NT2/D1 (cell line): ENCODE data around the gene FOXS1.

ENCODE experiments used
- DNase-seq: peaks from one replicate; pipeline ENCODE4 v3.0.0-alpha.2; 2011; ENCODE audit warnings: low read depth, low spot score
- H3K27me3 ChIP-seq: 2 replicates; pipeline ENCODE4 v1.6.0; 2011; ENCODE audit warnings: mild to moderate bottlenecking; ENCODE audit not compliant: insufficient read length, insufficient read depth
- H3K36me3 ChIP-seq: 2 replicates; pipeline ENCODE4 v1.6.1; 2011; ENCODE audit warnings: mild to moderate bottlenecking, low read length, mixed read lengths; ENCODE audit not compliant: insufficient read depth, insufficient read length
- H3K4me1 ChIP-seq: 2 replicates; pipeline ENCODE4 v1.5.1; 2011; ENCODE audit not compliant: insufficient read depth, insufficient read length
- H3K4me3 ChIP-seq: 2 replicates; pipeline ENCODE4 v1.5.1; 2011; ENCODE audit warnings: low read depth; ENCODE audit not compliant: insufficient read length
- H3K9ac ChIP-seq: 2 replicates; pipeline ENCODE4 v1.6.0; 2011; ENCODE audit warnings: low read depth; ENCODE audit not compliant: insufficient read length
- H3K9me3 ChIP-seq: 2 replicates; pipeline ENCODE4 v1.5.1; 2011; ENCODE audit warnings: mild to moderate bottlenecking, low read length; ENCODE audit not compliant: insufficient read depth
- SUZ12 ChIP-seq: IDR thresholded peaks from 2 replicates; pipeline ENCODE4 v1.6.1; 2011; ENCODE audit not compliant: insufficient read length, insufficient read depth; ENCODE audit errors: extremely low read depth
- YY1 ChIP-seq: IDR thresholded peaks from 2 replicates; pipeline ENCODE4 v1.6.1; 2011; ENCODE audit not compliant: insufficient read length, insufficient read depth
- ZNF274 ChIP-seq: IDR thresholded peaks from 2 replicates; pipeline ENCODE4 v1.6.1; 2011; ENCODE audit warnings: mild to moderate bottlenecking, low read depth, low read length

The FOXS1 gene

GRCh38 chr20:31822421-31823330 is 22.7 kb downstream of the FOXS1 start:
- Histone ChIP-seq H3K27me3 (no peaks in the 10 kb centered on the region), H3K9ac (no peak overlapping the region), H3K36me3 (peaks cover 5% of the 10 kb centered on the region), H3K4me1 (peaks cover 15% of the 10 kb centered on the region), H3K9me3 (no peaks in the 10 kb centered on the region), H3K4me3 (no peak overlapping the region)
- no peak for DNase-seq
- TF ChIP-seq SUZ12: no peak
- TF ChIP-seq ZNF274: no peak
- no peak for TF ChIP-seq YY1

DNA sequence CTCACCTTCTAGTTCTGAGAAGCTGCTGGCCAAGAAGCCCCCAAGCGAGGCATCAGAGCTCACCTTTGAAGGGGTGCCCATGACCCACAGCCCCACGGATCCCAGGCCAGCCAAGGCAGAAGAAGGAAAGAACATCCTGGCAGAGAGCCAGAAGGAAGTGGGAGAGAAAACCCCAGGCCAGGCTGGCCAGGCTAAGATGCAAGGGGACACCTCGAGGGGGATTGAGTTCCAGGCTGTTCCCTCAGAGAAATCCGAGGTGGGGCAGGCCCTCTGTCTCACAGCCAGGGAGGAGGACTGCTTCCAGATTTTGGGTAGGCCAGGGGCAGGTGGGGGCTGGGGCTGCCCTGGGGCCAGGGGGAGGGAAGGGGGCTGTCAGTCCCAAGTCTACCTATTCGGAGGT is 24.0 kb downstream of the FOXS1 start:
- no peak overlapping the region for H3K4me3 ChIP-seq
- H3K4me1 ChIP-seq: peaks cover 15% of the 10 kb centered on the region
- H3K36me3 ChIP-seq: no peaks in the 10 kb centered on the region
- no peaks in the 10 kb centered on the region for H3K27me3 ChIP-seq
- TF ChIP-seq YY1 (no peak), ZNF274 (no peak), SUZ12 (no peak)
- no peak overlapping the region for H3K9ac ChIP-seq
- H3K9me3 ChIP-seq: no peaks in the 10 kb centered on the region
- no peak for DNase-seq

DNA sequence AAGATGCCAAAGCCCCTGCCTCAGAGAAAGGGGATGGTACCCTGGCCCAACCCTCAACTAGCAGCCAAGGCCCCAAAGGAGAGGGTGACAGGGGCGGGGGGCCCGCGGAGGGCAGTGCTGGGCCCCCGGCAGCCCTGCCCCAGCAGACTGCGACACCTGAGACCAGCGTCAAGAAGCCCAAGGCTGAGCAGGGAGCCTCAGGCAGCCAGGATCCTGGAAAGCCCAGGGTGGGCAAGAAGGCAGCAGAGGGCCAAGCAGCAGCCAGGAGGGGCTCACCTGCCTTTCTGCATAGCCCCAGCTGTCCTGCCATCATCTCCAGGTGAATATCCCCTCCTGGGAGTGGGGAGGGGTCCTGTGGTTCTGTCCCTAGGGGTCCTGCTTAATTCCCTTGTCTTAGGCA is 25.2 kb downstream of the FOXS1 start:
- no peak overlapping the region for H3K9ac ChIP-seq
- H3K27me3 ChIP-seq: no peaks in the 10 kb centered on the region
- no peaks in the 10 kb centered on the region for H3K36me3 ChIP-seq
- no peaks in the 10 kb centered on the region for H3K9me3 ChIP-seq
- no peak overlapping the region for H3K4me3 ChIP-seq
- H3K4me1 ChIP-seq: peaks cover 22% of the 10 kb centered on the region
- DNase-seq: no peak
- TF ChIP-seq SUZ12 (no peak), ZNF274 (no peak), YY1 (no peak)

DNA sequence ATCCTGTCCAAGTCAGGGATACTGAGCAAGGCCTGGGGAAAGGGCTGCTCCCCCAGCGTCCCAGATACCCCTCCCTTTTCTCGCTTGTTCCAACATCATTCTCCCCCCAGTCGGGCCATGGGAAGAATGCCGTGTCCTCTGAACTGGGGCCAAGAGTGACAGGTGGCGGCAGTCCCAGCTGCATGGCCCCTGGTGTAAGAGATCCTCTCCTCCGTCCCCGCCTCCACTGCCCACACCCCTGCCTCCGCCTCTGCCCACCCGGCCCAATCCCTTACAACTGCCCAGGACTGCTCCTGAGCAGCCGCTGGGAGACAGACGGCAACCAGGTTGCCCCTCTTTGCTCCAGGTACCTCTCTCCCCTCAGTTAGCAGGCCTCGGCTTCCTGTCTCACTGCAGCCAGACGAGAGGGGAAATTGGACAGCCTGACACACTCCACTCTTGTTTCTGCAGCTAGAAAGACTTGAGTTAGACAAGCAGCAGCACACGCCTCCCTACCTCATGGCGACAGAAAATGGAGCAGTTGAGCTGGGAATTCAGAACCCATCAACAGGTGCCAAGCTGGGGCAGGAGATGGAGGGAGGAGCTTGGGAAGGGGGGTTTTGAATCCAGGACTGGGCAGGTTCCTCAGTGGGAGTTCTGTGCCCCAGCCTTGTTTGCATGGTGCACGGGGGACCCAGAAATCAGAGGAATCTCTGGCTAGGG is 26.2 kb downstream of the FOXS1 start, which contains the start of gene MYLK2:
TSS of gene MYLK2 (plus strand) at position 274 of the 702 bp plus-strand sequence. CDS start at position 499, 225 bp downstream.
- TF ChIP-seq YY1 (no peak), ZNF274 (no peak), SUZ12 (no peak)
- Histone ChIP-seq H3K4me3 (no peak within 1 kb of the TSS), H3K36me3 (no peaks in the 10 kb centered on the region), H3K27me3 (no peaks in the 10 kb centered on the region), H3K9ac (no peak within 1 kb of the TSS), H3K9me3 (no peaks in the 10 kb centered on the region), H3K4me1 (peaks cover 22% of the 10 kb centered on the region)
- no peak for DNase-seq

- no peaks in the 10 kb centered on the region for H3K27me3 ChIP-seq
- no peaks in the 10 kb centered on the region for H3K36me3 ChIP-seq
- no peaks in the 10 kb centered on the region for H3K9me3 ChIP-seq
- DNase-seq: no peak
- H3K9ac ChIP-seq: no peak overlapping the region
- TF ChIP-seq ZNF274 (no peak), SUZ12 (no peak), YY1 (no peak)
- H3K4me3 ChIP-seq: no peak overlapping the region
- H3K4me1 ChIP-seq: peaks cover 16% of the 10 kb centered on the region
Measured at GRCh38 chr20:31818376-31818908, 27.0 kb downstream of the FOXS1 start.

DNA sequence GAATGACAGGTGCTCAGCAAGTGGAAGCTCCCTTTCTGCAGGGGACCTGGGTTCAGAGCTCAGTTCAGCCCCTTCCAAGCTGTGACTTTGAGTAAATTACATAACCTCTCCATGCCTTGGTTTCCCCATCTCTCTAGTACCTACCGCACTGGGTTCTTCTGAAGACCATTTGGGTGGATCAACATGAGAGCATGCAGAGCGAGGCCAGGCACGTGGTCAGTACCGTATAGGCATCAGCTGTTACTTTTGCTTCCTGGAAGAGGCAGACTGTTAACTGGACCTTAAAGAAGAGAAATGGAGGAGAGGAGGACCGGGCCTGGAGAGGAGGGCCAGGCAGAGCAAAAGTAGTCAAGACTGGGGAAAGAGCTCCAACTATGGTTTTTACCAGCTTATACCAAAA is 27.9 kb downstream of the FOXS1 start:
- H3K36me3 ChIP-seq: no peaks in the 10 kb centered on the region
- TF ChIP-seq YY1 (no peak), ZNF274 (no peak), SUZ12 (no peak)
- H3K9ac ChIP-seq: no peak overlapping the region
- no peaks in the 10 kb centered on the region for H3K27me3 ChIP-seq
- H3K4me1 ChIP-seq: peaks cover 10% of the 10 kb centered on the region
- H3K9me3 ChIP-seq: no peaks in the 10 kb centered on the region
- no peak for DNase-seq
- no peak overlapping the region for H3K4me3 ChIP-seq

GRCh38 chr20:31816221-31816620 is 29.2 kb downstream of the FOXS1 start:
- Histone ChIP-seq H3K36me3 (no peaks in the 10 kb centered on the region), H3K4me1 (peaks cover 9% of the 10 kb centered on the region), H3K9me3 (no peaks in the 10 kb centered on the region), H3K27me3 (no peaks in the 10 kb centered on the region), H3K9ac (no peak overlapping the region), H3K4me3 (no peak overlapping the region)
- DNase-seq: no peak
- TF ChIP-seq YY1 (no peak), SUZ12 (no peak), ZNF274 (no peak)
